Activated T-cell treated with anti-CD3 and anti-CD28 coated beads, Interleukin-2, amount 50 U/mL, for 24 hours (primary cell): ENCODE results near the gene KLHL8.

Source experiments
- DNase-seq: peaks from one replicate; pipeline ENCODE4 v3.0.0-alpha.2; 2020
- H3K27ac Mint-ChIP-seq: 2 replicates; pipeline ENCODE4 v1.8.0; 2020; ENCODE audit warnings: mild to moderate bottlenecking, mixed read lengths
- H3K27me3 Mint-ChIP-seq: 2 replicates; pipeline ENCODE4 v1.8.0; 2020; ENCODE audit warnings: mixed read lengths
- H3K36me3 Mint-ChIP-seq: 2 replicates; pipeline ENCODE4 v1.8.0; 2020; ENCODE audit warnings: low read depth, mixed read lengths
- H3K4me1 Mint-ChIP-seq: 2 replicates; pipeline ENCODE4 v1.8.0; 2020; ENCODE audit warnings: low read depth, mixed read lengths
- H3K4me3 Mint-ChIP-seq: 2 replicates; pipeline ENCODE4 v1.8.0; 2020; ENCODE audit warnings: mild to moderate bottlenecking, moderate library complexity, mixed read lengths
- H3K9me3 Mint-ChIP-seq: 2 replicates; pipeline ENCODE4 v1.8.0; 2020; ENCODE audit warnings: mixed read lengths

Gene KLHL8

DNA sequence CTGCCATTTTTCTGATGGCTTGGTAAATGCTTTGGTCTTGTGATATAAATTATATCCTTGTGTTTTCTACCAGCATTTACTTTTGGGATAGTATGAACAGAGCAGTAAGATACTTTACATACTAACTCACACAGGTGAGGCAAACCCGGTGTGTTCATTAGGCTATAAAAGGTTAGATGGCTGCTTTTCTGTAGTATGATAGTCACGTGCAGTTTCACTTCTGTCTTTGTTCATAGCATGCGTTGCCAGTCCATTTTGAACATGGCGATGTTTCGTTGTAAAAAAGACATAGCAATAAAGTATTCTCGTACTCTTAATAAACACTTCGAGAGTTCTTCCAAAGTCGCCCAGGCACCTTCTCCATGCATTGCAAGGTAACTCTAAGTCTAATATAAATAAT is 88.4 kb downstream of the KLHL8 start:
- Mint-ChIP-seq H3K36me3 (peaks cover 96% of the 10 kb centered on the region), H3K27me3 (no peaks in the 10 kb centered on the region), H3K27ac (no peak overlapping the region), H3K4me3 (no peak overlapping the region), H3K4me1 (no peaks in the 10 kb centered on the region), H3K9me3 (no peaks in the 10 kb centered on the region)
- DNase-seq = no peak

DNA sequence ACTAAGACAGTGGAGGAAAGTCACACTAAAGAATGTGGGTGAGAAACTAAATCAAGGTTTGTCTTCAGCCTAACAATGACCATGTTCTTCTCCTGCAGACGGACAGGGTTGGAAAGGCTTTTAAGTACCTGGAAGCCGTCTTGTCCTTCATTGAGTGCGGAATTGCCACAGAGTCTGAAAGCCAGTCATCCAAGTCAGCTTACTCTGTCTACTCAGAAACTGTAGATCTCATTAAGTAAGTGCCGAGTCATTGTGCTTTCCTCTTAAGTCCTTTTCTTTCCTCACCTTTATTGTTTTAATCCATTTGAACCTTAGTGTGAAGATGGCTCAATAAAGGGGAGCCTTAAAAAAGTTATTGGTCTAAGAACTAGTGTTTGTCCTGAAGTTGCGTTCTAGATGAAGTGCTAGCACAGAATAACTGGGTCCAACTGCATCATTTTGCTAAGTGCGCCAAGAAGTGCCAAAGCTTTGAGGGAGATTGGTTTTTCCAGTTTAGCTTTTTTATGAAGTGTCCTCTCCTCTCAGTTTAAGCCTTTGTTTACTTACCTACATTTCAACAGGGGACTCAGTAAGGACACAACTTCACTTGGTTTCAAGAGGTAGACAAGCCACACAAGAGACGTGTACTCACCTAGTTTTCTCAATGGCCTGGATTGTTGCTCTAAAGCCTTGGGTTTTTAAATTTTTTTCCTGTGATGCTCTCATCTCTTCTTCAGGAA is 89.3 kb downstream of the KLHL8 start:
- Mint-ChIP-seq H3K27me3 (no peaks in the 10 kb centered on the region), H3K9me3 (no peaks in the 10 kb centered on the region), H3K27ac (peak overlapping the region; percentile 77), H3K36me3 (peaks cover 96% of the 10 kb centered on the region), H3K4me1 (peaks cover 2% of the 10 kb centered on the region), H3K4me3 (no peak overlapping the region)
- DNase-seq = no peak

GRCh38 chr4:87129681-87130080 is 90.7 kb downstream of the KLHL8 start:
- peaks cover 96% of the 10 kb centered on the region for H3K36me3 Mint-ChIP-seq

DNA sequence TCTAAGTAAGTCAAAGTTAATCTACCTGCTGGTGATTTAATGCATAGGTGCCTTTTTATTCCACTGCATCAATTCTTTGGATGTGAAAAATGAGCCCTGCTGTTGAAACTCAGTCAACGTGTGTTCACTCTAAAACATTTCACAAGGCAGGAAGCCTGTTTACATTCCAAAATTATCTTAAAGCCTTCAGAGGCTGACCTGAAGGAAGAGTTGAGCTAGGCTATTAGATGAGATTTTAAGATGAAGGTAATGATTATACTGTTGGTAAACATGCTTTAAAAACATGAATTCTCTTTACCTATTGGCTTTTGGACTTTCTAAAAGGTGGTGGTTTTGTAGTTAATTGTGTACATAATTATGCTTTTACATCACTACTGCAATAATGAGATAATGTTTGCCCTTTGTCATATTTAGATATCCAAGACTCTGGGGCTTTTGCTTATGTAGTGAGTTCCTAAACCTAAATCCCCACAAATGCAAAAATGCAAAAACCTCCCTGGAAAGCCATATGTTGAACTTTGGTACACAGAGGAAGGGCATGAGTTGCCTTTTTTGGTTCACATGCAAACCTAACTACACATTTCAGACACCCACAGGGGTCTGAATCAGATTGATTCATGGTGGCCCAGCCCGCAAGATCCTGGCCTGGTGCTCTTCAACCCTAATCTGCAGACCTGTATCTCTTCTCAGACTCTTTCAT is 92.3 kb downstream of the KLHL8 start:
- no peaks in the 10 kb centered on the region for H3K27me3 Mint-ChIP-seq
- no peak for DNase-seq
- no peaks in the 10 kb centered on the region for H3K9me3 Mint-ChIP-seq
- H3K27ac Mint-ChIP-seq = no peak overlapping the region
- no peak overlapping the region for H3K4me3 Mint-ChIP-seq
- H3K4me1 Mint-ChIP-seq = peaks cover 2% of the 10 kb centered on the region
- peaks cover 92% of the 10 kb centered on the region for H3K36me3 Mint-ChIP-seq

More at GRCh38 chr4:87129681-87130080, 90.7 kb downstream of the KLHL8 start:
- Mint-ChIP-seq H3K4me3 (no peak overlapping the region), H3K27me3 (no peaks in the 10 kb centered on the region), H3K4me1 (peaks cover 2% of the 10 kb centered on the region), H3K9me3 (no peaks in the 10 kb centered on the region), H3K27ac (no peak overlapping the region)
- DNase-seq = no peak

DNA sequence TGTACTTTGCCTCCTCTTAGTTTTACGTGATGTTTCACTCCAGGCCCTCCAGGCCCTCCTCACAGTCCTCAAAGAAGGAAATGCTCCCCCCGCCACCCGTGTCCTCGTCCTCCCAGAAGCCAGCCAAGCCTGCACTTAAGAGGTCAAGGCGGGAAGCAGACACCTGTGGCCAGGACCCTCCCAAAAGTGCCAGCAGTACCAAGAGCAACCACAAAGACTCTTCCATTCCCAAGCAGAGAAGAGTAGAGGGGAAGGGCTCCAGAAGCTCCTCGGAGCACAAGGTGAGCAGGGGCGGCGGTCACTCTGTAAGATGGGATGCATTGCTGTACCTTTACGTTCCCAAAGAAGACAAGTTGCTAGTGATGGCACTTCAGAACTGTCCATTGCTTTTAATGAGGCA is 94.4 kb downstream of the KLHL8 start:
- H3K9me3 Mint-ChIP-seq = no peaks in the 10 kb centered on the region
- peaks cover 13% of the 10 kb centered on the region for H3K4me1 Mint-ChIP-seq
- DNase-seq = no peak
- no peak overlapping the region for H3K27ac Mint-ChIP-seq
- no peaks in the 10 kb centered on the region for H3K27me3 Mint-ChIP-seq
- H3K4me3 Mint-ChIP-seq = no peak overlapping the region
- H3K36me3 Mint-ChIP-seq = peaks cover 87% of the 10 kb centered on the region

GRCh38 chr4:87122252-87122651 is 98.2 kb downstream of the KLHL8 start:
- Mint-ChIP-seq H3K27me3 (no peaks in the 10 kb centered on the region), H3K9me3 (no peaks in the 10 kb centered on the region), H3K27ac (peak overlapping the region; percentile 44), H3K4me1 (peaks cover 35% of the 10 kb centered on the region), H3K4me3 (no peak overlapping the region), H3K36me3 (peaks cover 88% of the 10 kb centered on the region)
- DNase-seq = no peak

GRCh38 chr4:87121341-87122065 is 98.9 kb downstream of the KLHL8 start:
- H3K27ac Mint-ChIP-seq = no peak overlapping the region
- no peaks in the 10 kb centered on the region for H3K27me3 Mint-ChIP-seq

GRCh38 chr4:87120411-87121162 is 99.8 kb downstream of the KLHL8 start:
- Mint-ChIP-seq H3K36me3 (peaks cover 88% of the 10 kb centered on the region), H3K9me3 (no peaks in the 10 kb centered on the region), H3K27me3 (no peaks in the 10 kb centered on the region), H3K27ac (peak overlapping the region; percentile 56), H3K4me1 (peaks cover 33% of the 10 kb centered on the region), H3K4me3 (no peak overlapping the region)
- no peak for DNase-seq

More at GRCh38 chr4:87121341-87122065, 98.9 kb downstream of the KLHL8 start:
- DNase-seq = no peak
- Mint-ChIP-seq H3K9me3 (no peaks in the 10 kb centered on the region), H3K36me3 (peaks cover 88% of the 10 kb centered on the region), H3K4me3 (no peak overlapping the region), H3K4me1 (peaks cover 33% of the 10 kb centered on the region)

DNA sequence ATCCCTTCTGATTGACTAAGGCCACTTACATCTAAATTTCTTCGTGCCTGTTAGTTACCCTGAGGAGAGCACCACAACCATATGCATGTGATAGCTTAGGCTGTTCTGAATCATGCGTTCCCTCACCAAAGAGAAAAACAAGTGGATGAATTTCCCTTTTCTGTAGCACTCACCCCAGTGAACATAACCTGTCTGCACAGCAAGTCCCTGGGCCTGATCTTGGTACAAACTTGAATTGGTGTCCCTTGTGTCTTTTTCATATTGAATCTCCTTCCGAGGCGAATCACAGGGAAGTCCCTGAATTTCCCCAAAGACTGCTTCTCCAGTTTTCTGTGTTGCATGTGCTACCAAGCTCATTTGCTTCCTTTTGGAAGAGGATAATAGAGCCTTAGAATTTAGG is 100.4 kb downstream of the KLHL8 start:
- H3K9me3 Mint-ChIP-seq = no peaks in the 10 kb centered on the region
- H3K36me3 Mint-ChIP-seq = peaks cover 88% of the 10 kb centered on the region
- H3K4me1 Mint-ChIP-seq = peaks cover 33% of the 10 kb centered on the region
- H3K27me3 Mint-ChIP-seq = no peaks in the 10 kb centered on the region
- H3K27ac Mint-ChIP-seq = peak overlapping the region; percentile 56
- no peak overlapping the region for H3K4me3 Mint-ChIP-seq
- DNase-seq = no peak

DNA sequence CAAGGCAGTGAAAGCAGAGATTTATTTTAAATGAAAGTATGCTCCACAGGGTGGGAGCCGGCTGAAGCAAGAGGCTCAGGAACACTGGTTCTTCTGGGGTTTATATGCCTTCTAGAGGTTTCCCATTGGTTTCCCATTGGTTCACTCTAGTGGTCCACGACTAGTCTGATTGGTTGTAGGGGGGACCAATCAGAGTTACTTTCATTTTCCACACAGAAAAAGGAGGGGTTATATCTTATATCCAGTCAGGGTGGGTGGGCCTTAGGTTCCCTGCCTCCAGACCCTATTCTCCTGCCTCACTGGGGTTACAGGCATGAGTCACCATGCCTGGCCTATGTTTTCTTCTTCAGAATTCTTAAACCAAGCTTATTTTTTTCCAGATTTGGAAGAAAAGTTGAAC is 101.6 kb downstream of the KLHL8 start:
- H3K4me3 Mint-ChIP-seq = no peak overlapping the region
- H3K9me3 Mint-ChIP-seq = no peaks in the 10 kb centered on the region
- H3K4me1 Mint-ChIP-seq = peaks cover 33% of the 10 kb centered on the region
- peaks cover 88% of the 10 kb centered on the region for H3K36me3 Mint-ChIP-seq
- no peaks in the 10 kb centered on the region for H3K27me3 Mint-ChIP-seq
- DNase-seq = no peak
- H3K27ac Mint-ChIP-seq = peak overlapping the region; percentile 47

DNA sequence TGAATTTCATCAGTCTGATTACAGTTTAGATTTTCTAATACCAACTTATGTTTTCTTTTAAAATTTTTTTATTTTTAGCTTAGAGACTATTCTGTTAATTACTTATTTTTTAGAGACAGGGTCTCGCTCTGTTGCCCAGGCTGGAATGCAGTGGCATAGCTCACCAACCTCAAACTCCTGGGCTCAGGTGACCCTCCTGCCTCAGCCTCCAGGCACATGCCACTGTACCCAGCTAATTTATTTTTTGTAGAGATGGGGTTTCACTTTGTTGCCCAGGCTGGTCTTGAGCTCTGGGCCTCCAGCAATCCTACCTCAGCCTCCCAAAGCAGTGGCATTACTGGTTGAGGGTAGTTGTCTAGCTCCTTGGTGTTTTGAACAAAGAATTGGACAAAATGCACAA is 102.0 kb downstream of the KLHL8 start:
- peaks cover 89% of the 10 kb centered on the region for H3K36me3 Mint-ChIP-seq
- H3K27ac Mint-ChIP-seq = no peak overlapping the region
- no peaks in the 10 kb centered on the region for H3K27me3 Mint-ChIP-seq
- DNase-seq = no peak
- no peaks in the 10 kb centered on the region for H3K9me3 Mint-ChIP-seq
- H3K4me1 Mint-ChIP-seq = peaks cover 33% of the 10 kb centered on the region
- no peak overlapping the region for H3K4me3 Mint-ChIP-seq

DNA sequence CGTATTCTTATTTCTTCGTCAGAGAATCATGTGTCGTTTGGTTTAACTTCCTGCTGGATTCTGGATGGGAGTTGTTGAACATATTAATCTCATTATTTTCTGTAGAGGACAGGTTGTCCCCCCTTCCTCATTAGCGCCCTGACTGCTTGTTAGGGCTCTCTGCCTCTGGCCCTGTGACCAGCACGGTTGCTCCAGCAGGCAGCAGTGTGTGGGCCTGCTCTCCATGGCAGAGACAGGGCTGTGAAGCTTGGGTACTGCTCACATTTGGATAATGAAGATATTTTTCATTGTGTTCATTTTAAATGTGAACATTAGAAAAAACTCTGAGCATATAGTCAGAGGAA is 102.7 kb downstream of the KLHL8 start:
- Mint-ChIP-seq H3K4me3 (no peak overlapping the region), H3K4me1 (peaks cover 33% of the 10 kb centered on the region), H3K27me3 (no peaks in the 10 kb centered on the region), H3K9me3 (no peaks in the 10 kb centered on the region), H3K36me3 (peaks cover 94% of the 10 kb centered on the region), H3K27ac (peak overlapping the region; percentile 11)
- DNase-seq = no peak

DNA sequence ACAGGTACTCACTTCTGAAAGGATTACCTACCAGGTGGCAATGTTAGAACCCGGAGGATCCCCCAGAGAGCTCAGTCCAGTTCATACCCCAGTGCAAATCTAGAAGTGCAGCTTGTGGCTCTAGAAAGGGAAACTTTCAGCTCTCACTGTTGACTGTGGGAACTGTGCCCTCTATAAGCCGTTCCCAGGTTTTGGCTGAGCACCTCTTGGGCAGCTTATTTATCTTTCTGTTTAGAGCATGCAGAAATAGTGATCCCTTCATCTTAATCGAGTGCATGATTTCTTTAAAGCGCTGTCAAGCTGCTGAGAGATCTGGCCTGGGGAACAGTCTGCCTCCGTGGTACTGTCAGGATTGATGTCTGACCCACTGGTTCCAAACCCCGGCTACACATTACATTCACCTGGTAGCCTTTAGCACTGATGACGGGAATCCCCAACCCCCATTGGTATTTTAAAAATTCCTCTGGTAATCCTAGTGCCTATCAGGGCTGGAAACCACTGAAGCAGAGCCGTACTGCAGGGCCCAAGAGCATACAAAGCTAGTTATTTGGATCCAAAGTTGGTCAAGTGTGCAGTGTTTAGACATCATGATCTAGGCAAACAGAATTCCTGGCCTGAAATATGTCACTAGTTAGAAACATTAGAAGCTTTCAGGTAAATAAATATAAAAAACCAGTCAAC is 103.2 kb downstream of the KLHL8 start:
- Mint-ChIP-seq H3K36me3 (peaks cover 94% of the 10 kb centered on the region), H3K27ac (no peak overlapping the region), H3K4me3 (no peak overlapping the region), H3K4me1 (peaks cover 30% of the 10 kb centered on the region), H3K9me3 (no peaks in the 10 kb centered on the region), H3K27me3 (no peaks in the 10 kb centered on the region)
- no peak for DNase-seq

DNA sequence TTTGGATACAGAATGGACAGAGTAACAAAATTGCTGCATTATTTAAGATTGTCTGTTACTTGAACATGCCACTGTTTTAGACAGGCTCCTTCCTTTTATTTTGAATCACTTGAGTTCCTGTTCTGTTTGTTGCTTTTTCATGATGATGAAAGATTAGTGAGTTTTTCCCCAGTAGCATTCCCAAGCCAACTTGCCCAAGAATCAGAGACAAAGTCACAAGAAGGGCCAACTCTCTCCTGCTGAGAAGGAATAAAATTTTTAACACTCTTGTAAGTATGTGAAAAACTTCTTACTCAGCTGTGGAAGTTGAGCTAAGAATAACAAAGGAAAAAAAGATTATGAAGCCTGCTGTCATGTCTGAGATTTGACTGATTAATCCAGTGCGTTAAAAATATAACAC is 104.2 kb downstream of the KLHL8 start:
- Mint-ChIP-seq H3K4me3 (no peak overlapping the region), H3K27ac (no peak overlapping the region), H3K27me3 (no peaks in the 10 kb centered on the region), H3K36me3 (peaks cover 92% of the 10 kb centered on the region), H3K9me3 (no peaks in the 10 kb centered on the region), H3K4me1 (peaks cover 26% of the 10 kb centered on the region)
- no peak for DNase-seq
